Endothelial cell of umbilical vein (primary cell): Measurements from ENCODE around the gene SAXO1.

ENCODE experiments used
- CTCF ChIP-seq, 2 donors: IDR thresholded peaks; 1 replicate in 1 of 2; 2 replicates in 1 of 2; pipeline ENCODE4 v1.5.1; 2011; ENCODE audit warnings: low read length in 2 of 2, mild to moderate bottlenecking in 2 of 2, moderate library complexity in 2 of 2, control low read depth in 1 of 2, inconsistent platforms in 1 of 2, low read depth in 1 of 2; ENCODE audit not compliant: insufficient read depth in 1 of 2; ENCODE audit errors: extremely low read depth in 1 of 2
- POLR2A ChIP-seq: IDR thresholded peaks from 2 replicates; pipeline ENCODE4 v1.6.1; 2012; ENCODE audit warnings: low read depth, mild to moderate bottlenecking, control low read depth, low read length

- TF ChIP-seq CTCF (IDR thresholded peaks at IDR 0.05; ENCODE audit: extremely low read depth in 1 of 2, insufficient read depth in 1 of 2, low read depth in 1 of 2, low read length in 2 of 2) (no peak), POLR2A (no peak)
Measured at GRCh38 chr9:19074229-19074628, 41.2 kb upstream of the SAXO1 start.
